Thoracic aorta (tissue), 2 donors: ENCODE measurements around the gene RHOJ. TPM values are rescaled to one million over a fixed set of nuclear protein-coding genes. Genes with fewer than 3 reads are reported as not detected.

Experiments
- ATAC-seq: fragments of 150-250 bp; one replicate; pipeline ENCODE4 v1.8.0; 2017; ENCODE audit warnings: low read depth; ENCODE audit not compliant: insufficient number of reproducible peaks, low FRiP score
- DNase-seq: peaks from one replicate; pipeline ENCODE4 v3.0.0-alpha.2; 2020; ENCODE audit warnings: low spot score
- H3K27ac ChIP-seq, 2 donors: fragments of 200-600 bp; sonication (generic); 1 replicate in 1 of 2; 2 replicates in 1 of 2; pipeline ENCODE4 v1.5.1; 2016; ENCODE audit warnings: mild to moderate bottlenecking in 2 of 2, moderate library complexity in 2 of 2
- H3K27me3 ChIP-seq: fragments of 200-600 bp; sonication (generic); replicated peaks from 2 replicates; pipeline ENCODE4 v1.6.0; 2016; ENCODE audit warnings: mild to moderate bottlenecking; ENCODE audit not compliant: insufficient read depth
- H3K36me3 ChIP-seq: fragments of 200-600 bp; sonication (generic); one replicate; pipeline ENCODE4 v1.5.1; 2016
- H3K4me1 ChIP-seq, 2 donors: fragments of 200-600 bp; sonication (generic); 1 replicate in 1 of 2; 2 replicates in 1 of 2; pipeline versions ENCODE4 v1.5.1 to v1.6.0; 2016; ENCODE audit warnings: low read depth in 2 of 2, mild to moderate bottlenecking in 1 of 2; ENCODE audit not compliant: control insufficient read depth in 1 of 2
- H3K4me3 ChIP-seq: fragments of 200-600 bp; sonication (generic); 2 replicates; pipeline ENCODE4 v1.5.1; 2016; ENCODE audit warnings: mild to moderate bottlenecking
- H3K9me3 ChIP-seq: fragments of 200-600 bp; sonication (generic); 2 replicates; pipeline ENCODE4 v1.5.1; 2016
- CTCF ChIP-seq: fragments of 200-600 bp; sonication (generic); IDR thresholded peaks from one replicate; pipeline ENCODE4 v1.5.1; 2019; ENCODE audit warnings: antibody characterized with exemption
- total RNA-seq, 2 donors: library from RNA; depleted of rRNA; stranded (reverse); fragments of >200 nt; gene quantifications; one replicate each; pipeline versions ENCODE4 v1.1.0 to v1.2.3, GENCODE V29; 2016

The RHOJ gene
- total RNA-seq, 2 donors from 2014 or later, result 7.6 to 23.4 TPM

DNA sequence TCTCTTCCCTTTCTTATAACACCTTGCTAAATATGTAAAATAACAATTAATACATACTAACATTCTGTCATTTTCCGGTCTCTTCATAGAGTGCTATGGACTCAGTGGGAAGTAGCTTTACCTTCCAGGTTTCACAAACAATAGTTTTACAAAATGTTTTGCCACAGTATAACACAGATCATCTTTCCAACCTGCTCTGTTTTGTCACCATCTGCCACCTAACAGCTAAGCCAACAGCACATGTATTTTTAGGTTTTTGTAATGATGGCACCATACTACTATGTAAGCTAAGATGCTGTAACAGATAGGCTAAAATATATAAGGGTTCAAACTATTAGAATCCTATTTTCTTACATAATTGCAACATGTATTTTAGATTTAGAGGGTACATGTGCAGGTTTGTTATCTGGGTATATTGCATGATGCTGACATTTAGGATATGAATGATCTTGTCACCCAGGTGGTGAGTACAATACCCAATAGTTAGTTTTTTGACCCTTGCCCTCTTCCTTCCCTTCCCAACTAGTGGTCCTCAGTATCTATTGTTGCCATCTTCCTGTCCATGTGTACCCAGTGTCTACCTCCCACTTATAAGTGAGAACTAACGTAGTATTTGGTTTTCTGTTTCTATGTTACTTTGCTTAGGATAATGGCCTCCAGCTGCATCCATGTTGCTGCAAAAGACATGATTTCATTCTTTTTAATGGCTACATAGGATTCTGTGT, 8.7 kb downstream of the RHOJ start:
- ATAC-seq (no peak), DNase-seq (no peak)
- Histone ChIP-seq H3K36me3 (no peaks in the 10 kb centered on the region), H3K4me3 (no peak overlapping the region), H3K27me3 (no peaks in the 10 kb centered on the region), H3K27ac (no peak overlapping the region), H3K4me1 (no peaks in the 10 kb centered on the region), H3K9me3 (no peaks in the 10 kb centered on the region)
- no peak for TF ChIP-seq CTCF

DNA sequence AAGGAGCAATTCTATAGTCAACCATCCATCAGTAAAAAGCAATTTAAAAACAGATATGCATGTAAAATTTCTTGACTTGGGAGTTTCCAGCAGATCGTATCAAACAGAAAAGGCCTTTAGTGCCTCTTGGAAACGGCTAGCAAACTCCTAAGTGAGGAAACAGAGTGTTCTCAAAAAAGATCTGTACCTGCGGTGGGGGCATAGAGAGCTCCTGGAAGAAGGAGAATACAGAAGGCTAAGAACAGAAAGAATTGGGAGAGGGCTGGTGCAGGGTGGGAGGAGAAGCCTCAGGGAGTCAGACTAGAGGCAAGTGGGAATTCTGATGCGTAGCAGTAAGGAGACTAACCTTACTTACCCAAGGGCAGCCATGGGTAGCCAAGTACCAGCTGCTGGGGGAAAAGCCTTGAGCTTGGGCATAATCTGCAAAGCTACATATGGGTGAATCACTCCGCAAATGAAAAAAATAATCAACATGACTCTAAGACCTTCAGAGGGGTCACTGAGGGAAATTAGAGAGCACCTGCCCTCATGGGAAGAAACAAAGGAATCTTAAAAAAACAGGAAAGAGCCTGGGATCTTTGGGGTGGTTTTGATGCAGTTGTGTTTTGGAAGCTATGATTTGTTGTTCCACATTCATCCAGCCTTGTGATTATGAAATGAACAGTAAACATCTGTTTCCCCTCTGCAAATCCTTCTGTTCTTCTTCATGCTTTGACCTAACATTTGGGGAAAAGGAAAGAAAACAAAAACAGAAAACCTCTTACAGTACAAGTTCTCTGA, 10.4 kb downstream of the RHOJ start:
- H3K36me3 ChIP-seq, result no peaks in the 10 kb centered on the region
- ATAC-seq, result no peak
- H3K9me3 ChIP-seq, result no peaks in the 10 kb centered on the region
- H3K4me3 ChIP-seq, result no peak overlapping the region
- H3K27me3 ChIP-seq, result no peaks in the 10 kb centered on the region
- no peaks in the 10 kb centered on the region for H3K4me1 ChIP-seq
- no peak for TF ChIP-seq CTCF
- no peak overlapping the region for H3K27ac ChIP-seq
- no peak for DNase-seq

GRCh38 chr14:63220526-63220925, 16.3 kb downstream of the RHOJ start:
- no peak for TF ChIP-seq CTCF
- Histone ChIP-seq H3K27me3 (no peaks in the 10 kb centered on the region), H3K4me1 (peaks cover 0 to 4% of the 10 kb centered on the region in 2 donors), H3K27ac (no peak overlapping the region), H3K9me3 (no peaks in the 10 kb centered on the region), H3K36me3 (no peaks in the 10 kb centered on the region), H3K4me3 (no peak overlapping the region)
- ATAC-seq (no peak), DNase-seq (no peak)

- ATAC-seq (no peak), DNase-seq (no peak)
- H3K27ac ChIP-seq, result no peak overlapping the region
- H3K27me3 ChIP-seq, result no peaks in the 10 kb centered on the region
- peaks cover 0 to 4% of the 10 kb centered on the region in 2 donors for H3K4me1 ChIP-seq
- no peak overlapping the region for H3K4me3 ChIP-seq
- H3K9me3 ChIP-seq, result no peaks in the 10 kb centered on the region
- no peaks in the 10 kb centered on the region for H3K36me3 ChIP-seq
- TF ChIP-seq CTCF, result no peak
Measured at GRCh38 chr14:63223596-63223995, 19.4 kb downstream of the RHOJ start.

- H3K4me1 ChIP-seq, result peaks cover 0 to 4% of the 10 kb centered on the region in 2 donors
- TF ChIP-seq CTCF, result no peak
- no peak overlapping the region for H3K27ac ChIP-seq
- no peaks in the 10 kb centered on the region for H3K27me3 ChIP-seq
- DNase-seq (no peak), ATAC-seq (no peak)
- H3K4me3 ChIP-seq, result no peak overlapping the region
- no peaks in the 10 kb centered on the region for H3K9me3 ChIP-seq
- no peaks in the 10 kb centered on the region for H3K36me3 ChIP-seq
Measured at GRCh38 chr14:63224196-63224595, 20.0 kb downstream of the RHOJ start.
